RWPE2 (cell line): Measurements from ENCODE around the gene STX16.

Source experiments
- ATAC-seq: fragments of 200-7000 bp; cut with Tn5 transposase; 3 replicates; pipeline ENCODE4 v1.9.1; 2021; ENCODE audit warnings: low read depth
- DNase-seq: peaks from one replicate; pipeline ENCODE4 v3.0.0-alpha.2; 2020; ENCODE audit warnings: low spot score
- H3K27ac ChIP-seq: fragments of 450-650 bp; 2 replicates; pipeline ENCODE4 v1.5.1; 2017; ENCODE audit warnings: mild to moderate bottlenecking; ENCODE audit not compliant: poor library complexity, severe bottlenecking
- H3K27me3 ChIP-seq: fragments of 250-450 bp; sonication (Bioruptor Pico); 2 replicates; pipeline ENCODE4 v1.5.1; 2021; ENCODE audit warnings: mild to moderate bottlenecking, moderate library complexity; ENCODE audit not compliant: insufficient read depth, poor library complexity, severe bottlenecking
- H3K36me3 ChIP-seq: fragments of 250-450 bp; sonication (Bioruptor Pico); 2 replicates; pipeline ENCODE4 v1.5.1; 2020; ENCODE audit warnings: low read depth, mild to moderate bottlenecking, moderate library complexity
- H3K4me1 ChIP-seq: fragments of 250-450 bp; sonication (Bioruptor Pico); 2 replicates; pipeline ENCODE4 v1.5.1; 2021; ENCODE audit warnings: mild to moderate bottlenecking, moderate library complexity; ENCODE audit not compliant: insufficient read depth, poor library complexity, severe bottlenecking
- H3K4me3 ChIP-seq: fragments of 250-450 bp; sonication (Bioruptor Pico); 2 replicates; pipeline ENCODE4 v1.5.1; 2021; ENCODE audit warnings: mild to moderate bottlenecking, moderate library complexity; ENCODE audit not compliant: severe bottlenecking
- H3K9me3 ChIP-seq: fragments of 250-450 bp; sonication (Bioruptor Pico); 2 replicates; pipeline ENCODE4 v1.5.1; 2021; ENCODE audit warnings: mild to moderate bottlenecking, moderate library complexity; ENCODE audit not compliant: severe bottlenecking
- TF ChIP-seq, protein P1 (sequence below): fragments of 450-650 bp; IDR thresholded peaks from one replicate; pipeline ENCODE4 v1.5.1; 2017; ENCODE audit warnings: mild to moderate bottlenecking, moderate library complexity; ENCODE audit not compliant: poor library complexity, severe bottlenecking

STX16 gene

DNA sequence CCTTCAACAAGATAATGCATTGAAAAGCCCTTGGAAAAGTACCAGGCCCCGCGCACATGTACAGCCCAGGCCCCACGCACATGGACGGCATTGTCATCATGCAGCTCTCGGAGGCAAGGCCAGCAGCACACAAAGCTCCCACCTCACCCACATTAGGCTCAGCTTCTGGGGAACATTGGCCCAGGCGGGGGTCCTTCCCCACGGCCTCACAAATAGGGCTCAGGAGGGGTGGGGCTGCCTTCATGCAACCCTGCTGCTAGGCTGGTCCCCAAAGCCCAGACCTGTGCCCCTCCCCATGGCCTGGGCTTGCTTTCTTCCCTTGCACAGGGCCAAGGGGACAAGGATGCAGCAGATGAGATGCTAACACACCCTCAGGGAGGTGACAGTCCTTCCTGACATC is 68.2 kb downstream of the STX16 start:
- Histone ChIP-seq H3K27me3 (peaks cover 46% of the 10 kb centered on the region), H3K4me3 (no peak overlapping the region), H3K36me3 (no peaks in the 10 kb centered on the region), H3K9me3 (no peaks in the 10 kb centered on the region), H3K4me1 (no peaks in the 10 kb centered on the region), H3K27ac (no peak overlapping the region)
- TF ChIP-seq, protein P1, sequence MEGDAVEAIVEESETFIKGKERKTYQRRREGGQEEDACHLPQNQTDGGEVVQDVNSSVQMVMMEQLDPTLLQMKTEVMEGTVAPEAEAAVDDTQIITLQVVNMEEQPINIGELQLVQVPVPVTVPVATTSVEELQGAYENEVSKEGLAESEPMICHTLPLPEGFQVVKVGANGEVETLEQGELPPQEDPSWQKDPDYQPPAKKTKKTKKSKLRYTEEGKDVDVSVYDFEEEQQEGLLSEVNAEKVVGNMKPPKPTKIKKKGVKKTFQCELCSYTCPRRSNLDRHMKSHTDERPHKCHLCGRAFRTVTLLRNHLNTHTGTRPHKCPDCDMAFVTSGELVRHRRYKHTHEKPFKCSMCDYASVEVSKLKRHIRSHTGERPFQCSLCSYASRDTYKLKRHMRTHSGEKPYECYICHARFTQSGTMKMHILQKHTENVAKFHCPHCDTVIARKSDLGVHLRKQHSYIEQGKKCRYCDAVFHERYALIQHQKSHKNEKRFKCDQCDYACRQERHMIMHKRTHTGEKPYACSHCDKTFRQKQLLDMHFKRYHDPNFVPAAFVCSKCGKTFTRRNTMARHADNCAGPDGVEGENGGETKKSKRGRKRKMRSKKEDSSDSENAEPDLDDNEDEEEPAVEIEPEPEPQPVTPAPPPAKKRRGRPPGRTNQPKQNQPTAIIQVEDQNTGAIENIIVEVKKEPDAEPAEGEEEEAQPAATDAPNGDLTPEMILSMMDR: no peak
- DNase-seq: peak; percentile 73
- ATAC-seq: no peak

DNA sequence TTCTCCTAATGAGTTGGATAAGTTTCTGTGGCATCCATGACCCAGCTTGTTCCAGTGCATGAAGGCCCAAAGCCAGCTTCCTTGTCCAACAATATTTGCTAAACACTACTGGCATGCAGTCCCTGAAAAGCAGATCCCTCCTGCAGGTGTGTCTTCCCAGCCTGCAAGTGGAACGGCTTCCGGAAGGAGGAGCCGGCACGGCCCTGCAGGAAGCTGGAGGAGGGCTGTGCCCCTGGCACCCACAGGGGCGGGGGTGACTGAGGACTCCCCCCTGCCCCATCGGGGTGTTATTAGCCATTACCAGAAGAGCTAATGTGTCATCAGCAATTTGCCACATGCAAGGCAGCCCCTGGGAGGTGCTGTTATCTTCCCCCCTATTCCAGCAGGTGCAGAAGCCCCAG is 68.9 kb downstream of the STX16 start:
- Histone ChIP-seq H3K36me3 (no peaks in the 10 kb centered on the region), H3K27me3 (peaks cover 52% of the 10 kb centered on the region), H3K4me3 (no peak overlapping the region), H3K4me1 (no peaks in the 10 kb centered on the region), H3K27ac (no peak overlapping the region), H3K9me3 (no peaks in the 10 kb centered on the region)
- TF ChIP-seq, protein P1: peak; percentile 6
- ATAC-seq (no peak), DNase-seq (peak; percentile 66)

DNA sequence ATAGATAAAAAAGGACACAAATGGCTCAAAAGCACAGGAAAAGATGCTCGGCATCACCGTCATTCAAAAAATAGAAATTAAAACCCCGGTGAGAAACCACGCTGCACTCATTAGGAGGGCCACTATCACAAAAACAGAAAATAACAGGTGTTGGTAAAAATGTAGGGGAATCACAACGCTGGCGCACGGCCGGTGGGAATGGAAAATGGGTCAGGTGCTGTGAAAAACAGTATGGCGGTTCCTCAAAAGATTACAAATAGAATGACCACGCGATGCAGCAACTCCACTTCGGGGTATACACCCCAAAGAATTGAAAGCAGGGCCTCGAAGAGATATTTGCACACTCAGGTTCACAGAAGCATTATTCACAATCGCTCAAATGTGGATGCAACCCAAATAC is 69.8 kb downstream of the STX16 start:
- Histone ChIP-seq H3K4me1 (no peaks in the 10 kb centered on the region), H3K27me3 (peaks cover 57% of the 10 kb centered on the region), H3K36me3 (no peaks in the 10 kb centered on the region), H3K9me3 (no peaks in the 10 kb centered on the region), H3K27ac (no peak overlapping the region), H3K4me3 (no peak overlapping the region)
- TF ChIP-seq, protein P1: no peak
- ATAC-seq (no peak), DNase-seq (no peak)

DNA sequence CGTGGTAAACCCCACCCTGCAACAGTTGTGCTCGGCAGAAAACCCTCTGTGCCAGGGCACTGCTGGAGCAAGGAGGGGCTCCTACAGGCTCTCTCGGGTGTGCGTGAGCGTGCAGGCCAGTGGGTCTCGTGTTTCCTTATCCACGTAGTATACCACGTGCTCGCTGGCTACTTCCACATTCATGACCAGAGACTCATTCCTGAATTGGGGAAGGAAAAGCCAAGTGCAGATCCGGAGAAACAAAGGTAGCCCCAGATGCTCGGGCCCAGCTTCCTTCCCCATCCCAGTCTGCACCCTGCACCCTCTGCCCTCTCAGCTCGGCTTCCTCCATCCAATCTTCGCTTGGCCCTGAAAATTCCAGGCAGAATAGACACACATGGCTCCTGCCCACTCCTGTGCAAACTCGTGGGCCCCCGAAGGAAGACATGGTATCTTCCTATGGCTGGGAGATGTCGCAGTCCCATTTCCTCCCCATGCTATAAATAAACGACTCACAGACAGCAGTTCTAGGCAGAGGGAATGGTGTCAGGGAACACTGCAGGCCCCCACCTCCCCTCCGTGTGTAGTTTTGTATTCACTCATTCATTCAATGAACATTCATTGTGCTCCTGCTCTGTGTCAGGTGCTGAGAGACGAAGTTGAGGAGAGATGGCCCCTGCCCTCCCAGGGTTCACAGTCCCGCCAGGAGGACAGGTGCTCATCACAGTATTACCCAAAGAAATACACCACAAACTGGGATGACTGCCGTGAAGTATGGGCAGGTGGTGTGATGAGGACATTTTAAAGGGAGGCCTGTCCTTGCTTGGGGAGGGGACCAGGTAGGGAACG is 71.1 kb downstream of the STX16 start:
- DNase-seq (peak; percentile 74), ATAC-seq (no peak)
- TF ChIP-seq, protein P1: no peak
- H3K4me3 ChIP-seq: no peak overlapping the region
- H3K27ac ChIP-seq: no peak overlapping the region
- no peaks in the 10 kb centered on the region for H3K36me3 ChIP-seq
- H3K27me3 ChIP-seq: peaks cover 68% of the 10 kb centered on the region
- no peaks in the 10 kb centered on the region for H3K9me3 ChIP-seq
- H3K4me1 ChIP-seq: no peaks in the 10 kb centered on the region

DNA sequence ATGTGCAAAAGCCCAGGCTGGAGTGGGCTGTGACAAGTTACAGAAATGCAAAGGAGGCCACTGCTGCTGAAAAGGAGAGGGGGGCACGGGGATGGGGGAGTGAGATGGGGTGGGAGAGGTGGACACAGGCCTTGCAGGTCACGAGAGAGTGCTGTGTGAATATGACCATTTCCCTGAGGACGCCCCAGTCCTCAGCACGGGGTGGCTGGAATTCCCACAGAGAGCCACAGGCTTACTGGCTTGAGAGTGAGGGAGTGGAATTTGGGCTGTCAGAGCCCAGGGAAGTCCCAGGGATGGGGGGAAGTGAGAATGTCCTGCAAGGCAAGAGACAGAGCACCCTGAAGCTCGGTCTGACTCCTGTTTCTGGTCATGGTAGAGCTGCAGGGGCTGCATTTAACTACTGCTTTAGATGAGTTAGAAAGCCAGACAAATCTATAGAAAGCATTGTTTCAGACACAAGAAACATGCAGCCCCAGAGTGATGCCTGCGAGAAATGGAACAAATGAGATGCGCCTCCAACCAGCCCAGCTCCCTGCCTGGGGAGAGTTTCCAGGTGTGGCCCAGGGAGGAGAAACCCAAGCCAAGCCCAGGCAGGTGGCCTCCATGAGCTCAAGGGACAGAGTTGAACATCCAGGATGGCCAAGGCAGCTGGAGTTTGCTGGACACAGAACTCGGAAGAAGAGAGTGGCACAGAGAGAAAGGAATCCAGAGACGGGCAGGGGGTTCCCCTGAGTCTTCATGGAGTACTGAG is 72.0 kb downstream of the STX16 start:
- peaks cover 74% of the 10 kb centered on the region for H3K27me3 ChIP-seq

More for the DNA sequence above, 72.0 kb downstream of the STX16 start:
- no peak for ATAC-seq
- H3K4me1 ChIP-seq: no peaks in the 10 kb centered on the region
- H3K27ac ChIP-seq: no peak overlapping the region
- no peaks in the 10 kb centered on the region for H3K36me3 ChIP-seq
- H3K9me3 ChIP-seq: no peaks in the 10 kb centered on the region
- TF ChIP-seq, protein P1: no peak
- no peak overlapping the region for H3K4me3 ChIP-seq
- DNase-seq: peak; percentile 70
